ENCODE data around the gene PACS1. TPM values are rescaled to one million over a fixed set of nuclear protein-coding genes. Genes with fewer than 3 reads are reported as not detected.

Gene PACS1
- total RNA-seq, 4 donors from 2014 or later, result 17.9 to 37.6 (median 25.4) TPM

- intact Hi-C loops (cut with DNase I), result no loop called here
- no peak for DNase-seq
These were observed 80.1 kb downstream of the PACS1 start for GRCh38 chr11:66150140-66150539.

GRCh38 chr11:66150725-66151124 lies 80.7 kb downstream of the PACS1 start:
- H3K27ac ChIP-seq, result no peak overlapping the region
- peaks cover 0 to 5% (median 0%) of the 10 kb centered on the region in 3 donors for H3K9me3 ChIP-seq
- no peak overlapping the region for H3K4me3 ChIP-seq
- no peaks in the 10 kb centered on the region for H3K36me3 ChIP-seq
- no peak for TF ChIP-seq POLR2A (IDR thresholded peaks at IDR 0.05)
- no peak for TF ChIP-seq CTCF (IDR thresholded peaks at IDR 0.05)
- no peak for DNase-seq
- H3K4me1 ChIP-seq, result no peaks in the 10 kb centered on the region
- intact Hi-C loops (cut with DNase I), result no loop called here
- H3K27me3 ChIP-seq, result no peaks in the 10 kb centered on the region

More at GRCh38 chr11:66150140-66150539, 80.1 kb downstream of the PACS1 start:
- H3K9me3 ChIP-seq, result peaks cover 0 to 5% (median 0%) of the 10 kb centered on the region in 3 donors
- H3K36me3 ChIP-seq, result no peaks in the 10 kb centered on the region
- WGBS, 2 donors, result 43 to 50% methylated on average over 2 of the region's 2 CpGs
- no peak overlapping the region for H3K4me3 ChIP-seq
- H3K4me1 ChIP-seq, result no peaks in the 10 kb centered on the region
- H3K27ac ChIP-seq, result no peak overlapping the region
- TF ChIP-seq CTCF (IDR thresholded peaks at IDR 0.05) (no peak), POLR2A (IDR thresholded peaks at IDR 0.05) (no peak)
- H3K27me3 ChIP-seq, result no peaks in the 10 kb centered on the region

- WGBS, 2 donors, result 85 to 93% methylated on average over 4 of the region's 4 CpGs
- Histone ChIP-seq H3K27ac (no peak overlapping the region), H3K4me1 (no peaks in the 10 kb centered on the region), H3K4me3 (no peak overlapping the region), H3K27me3 (no peaks in the 10 kb centered on the region), H3K36me3 (no peaks in the 10 kb centered on the region), H3K9me3 (peaks cover 0 to 5% (median 0%) of the 10 kb centered on the region in 3 donors)
- TF ChIP-seq CTCF (IDR thresholded peaks at IDR 0.05) (no peak), POLR2A (IDR thresholded peaks at IDR 0.05) (no peak)
- no peak for DNase-seq
- intact Hi-C loops (cut with DNase I), result no loop called here
These were observed 81.2 kb downstream of the PACS1 start for GRCh38 chr11:66151273-66151672.

- TF ChIP-seq POLR2A (IDR thresholded peaks at IDR 0.05), result no peak
- TF ChIP-seq CTCF (IDR thresholded peaks at IDR 0.05), result no peak
- WGBS, 2 donors, result 88 to 95% methylated on average over 2 of the region's 2 CpGs
These were observed 84.0 kb downstream of the PACS1 start for GRCh38 chr11:66154109-66154508.

GRCh38 chr11:66155387-66156073 lies 85.5 kb downstream of the PACS1 start:
- no peaks in the 10 kb centered on the region for H3K36me3 ChIP-seq
- no peak for DNase-seq
- WGBS, 2 donors, result 91 to 98% methylated on average over 7 of the region's 7 CpGs
- H3K4me3 ChIP-seq, result no peak overlapping the region
- no peaks in the 10 kb centered on the region for H3K4me1 ChIP-seq
- no peak overlapping the region for H3K27ac ChIP-seq
- intact Hi-C loops (cut with DNase I), result no loop called here
- no peaks in the 10 kb centered on the region for H3K9me3 ChIP-seq
- H3K27me3 ChIP-seq, result no peaks in the 10 kb centered on the region
- TF ChIP-seq CTCF (IDR thresholded peaks at IDR 0.05) (no peak), POLR2A (IDR thresholded peaks at IDR 0.05) (no peak)

More at GRCh38 chr11:66154109-66154508, 84.0 kb downstream of the PACS1 start:
- H3K4me3 ChIP-seq, result no peak overlapping the region
- no peaks in the 10 kb centered on the region for H3K9me3 ChIP-seq
- H3K36me3 ChIP-seq, result no peaks in the 10 kb centered on the region
- no peaks in the 10 kb centered on the region for H3K27me3 ChIP-seq
- intact Hi-C loops (cut with DNase I), result no loop called here
- no peak overlapping the region for H3K27ac ChIP-seq
- DNase-seq, result no peak
- no peaks in the 10 kb centered on the region for H3K4me1 ChIP-seq
